GM12878 (cell line): Measurements from ENCODE around the gene KHNYN. TPM values are rescaled to one million over a fixed set of nuclear protein-coding genes. Genes with fewer than 3 reads are reported as not detected.
"Not testable (repeated sequence)": the region's sequence is repeated elsewhere in the genome, so short reads cannot be mapped to it uniquely, and the experiment has no call there.

Experiments
- ATAC-seq: fragments of 200-7000 bp; cut with Tn5 transposase; 3 replicates; pipeline ENCODE4 v1.9.1; 2020; ENCODE audit warnings: mild to moderate bottlenecking, moderate library complexity
- BruUV-seq: library from RNA; stranded (reverse); fragments of 400-500 nt; replicated peaks from 2 replicates; lab custom pipeline; 2021; lab: Mats Ljungman, UMichigan
- CTCF ChIA-PET: fragments of 300-600 bp; sonication (Branson Sonifier 250); formaldehyde crosslinking; extraction: SDS; loops from one replicate; lab custom pipeline; 2021; ENCODE audit warnings: inconsistent platforms; lab: Yijun Ruan, JAX
- POLR2A ChIA-PET: fragments of 350-600 bp; formaldehyde crosslinking; extraction: SDS; loops from one replicate; lab custom pipeline; 2021; ENCODE audit warnings: inconsistent platforms; lab: Charles Lee
- RAD21 ChIA-PET: fragments of 300-600 bp; sonication (Branson Sonifier 250); formaldehyde crosslinking; loops from one replicate; lab custom pipeline; 2023; ENCODE audit warnings: antibody characterized with exemption; ENCODE audit not compliant: unreplicated experiment; lab: Charles Lee
- SMC1A ChIA-PET: fragments of 300-600 bp; sonication (Branson Sonifier 250); formaldehyde crosslinking; loops from one replicate; lab custom pipeline; 2023; ENCODE audit not compliant: unreplicated experiment, uncharacterized antibody; lab: Charles Lee
- DNase-seq: peaks from one replicate; pipeline ENCODE4 v3.0.0-alpha.2; 2011; ENCODE audit warnings: low read depth, low spot score
- FAIRE-seq: peaks from 3 replicates; lab custom pipeline; 2011; peaks lifted over from hg19 to GRCh38; lab: Jason Lieb, UNC
- H2AFZ ChIP-seq: 2 replicates; pipeline ENCODE4 v1.6.0; 2011; ENCODE audit warnings: low read depth, low read length, control low read depth; ENCODE audit not compliant: control insufficient read depth
- H3K27ac ChIP-seq: 2 replicates; pipeline ENCODE4 v1.5.1; 2011; ENCODE audit warnings: control low read depth; ENCODE audit not compliant: control insufficient read depth, insufficient read depth
- H3K27me3 ChIP-seq, 2 experiments: replicated peaks in 1 of 2; 2 replicates each; pipeline versions ENCODE4 v1.6.0 to v1.6.1; 2011; ENCODE audit warnings: low read length in 1 of 2; ENCODE audit not compliant: control insufficient read depth in 2 of 2, insufficient read depth in 2 of 2
- H3K36me3 ChIP-seq, 2 experiments: 2 replicates each; pipeline ENCODE4 v1.5.1; 2011; ENCODE audit warnings: low read length in 1 of 2; ENCODE audit not compliant: control insufficient read depth in 2 of 2, insufficient read depth in 2 of 2
- H3K4me1 ChIP-seq: 2 replicates; pipeline ENCODE4 v1.6.1; 2011; ENCODE audit warnings: mild to moderate bottlenecking, low read length, moderate library complexity, mixed read lengths; ENCODE audit not compliant: control insufficient read depth, insufficient read depth
- H3K4me2 ChIP-seq: 2 replicates; pipeline ENCODE4 v1.6.0; 2011; ENCODE audit warnings: control low read depth; ENCODE audit not compliant: control insufficient read depth, insufficient read depth
- H3K4me3 ChIP-seq: fragments of 200-600 bp; sonication (generic); 2 replicates; pipeline ENCODE4 v1.5.1; 2016
- H3K79me2 ChIP-seq: 2 replicates; pipeline ENCODE4 v1.6.0; 2011; ENCODE audit warnings: low read length; ENCODE audit not compliant: control insufficient read depth, insufficient read depth
- H3K9ac ChIP-seq: 2 replicates; pipeline ENCODE4 v1.8.0; 2011; ENCODE audit warnings: low read length, control low read depth, mixed read lengths; ENCODE audit not compliant: control insufficient read depth, insufficient read depth
- H3K9me3 ChIP-seq: replicated peaks from 3 replicates; pipeline ENCODE4 v1.5.1; 2011; ENCODE audit warnings: mild to moderate bottlenecking, low read length; ENCODE audit not compliant: control insufficient read depth, insufficient read depth
- H4K20me1 ChIP-seq: 2 replicates; pipeline ENCODE4 v1.6.0; 2011; ENCODE audit not compliant: control insufficient read depth, insufficient read depth
- ATF3 ChIP-seq: IDR thresholded peaks from 2 replicates; pipeline ENCODE4 v1.6.1; 2011; ENCODE audit warnings: low read depth, mild to moderate bottlenecking, low read length, moderate library complexity, borderline replicate concordance; ENCODE audit errors: extremely low read depth
- CTCF ChIP-seq, 3 experiments: IDR thresholded peaks in 2 of 3; conservative IDR thresholded peaks in 1 of 3; 2 replicates each; pipeline ENCODE4 v1.5.1; 2011; ENCODE audit warnings: low read depth in 3 of 3, low read length in 3 of 3, mild to moderate bottlenecking in 3 of 3, control low read depth in 2 of 3, moderate library complexity in 2 of 3, inconsistent platforms in 1 of 3, mixed read lengths in 1 of 3; ENCODE audit not compliant: control insufficient read depth in 2 of 3, insufficient read depth in 1 of 3; ENCODE audit errors: extremely low read depth in 1 of 3
- E2F8 ChIP-seq: fragments of 450-650 bp; IDR thresholded peaks from 2 replicates; pipeline ENCODE4 v1.6.1; 2018; ENCODE audit warnings: mild to moderate bottlenecking, low read depth, moderate library complexity; ENCODE audit not compliant: partially characterized antibody
- EP300 ChIP-seq, 2 experiments: fragments of 150-350 bp in 1 of 2; IDR thresholded peaks; 2 replicates each; pipeline ENCODE4 v1.6.1; 2011 to 2012; ENCODE audit warnings: low read depth in 2 of 2, low read length in 2 of 2, borderline replicate concordance in 1 of 2, improper control_type of control experiment in 1 of 2, inconsistent platforms in 1 of 2; ENCODE audit not compliant: control insufficient read depth in 1 of 2
- MLLT1 ChIP-seq: fragments of 450-650 bp; IDR thresholded peaks from 2 replicates; pipeline ENCODE4 v1.6.1; 2016; ENCODE audit warnings: mild to moderate bottlenecking
- PRDM15 ChIP-seq: fragments of 450-650 bp; formaldehyde crosslinking; IDR thresholded peaks from 2 replicates; pipeline ENCODE4 v1.4.0; 2020; ENCODE audit warnings: mild to moderate bottlenecking, moderate library complexity
- RELB ChIP-seq: fragments of 450-650 bp; IDR thresholded peaks from 2 replicates; pipeline ENCODE4 v1.6.1; 2017; ENCODE audit warnings: low read depth, mild to moderate bottlenecking, moderate library complexity
- SUZ12 ChIP-seq: fragments of 200-600 bp; sonication (generic); IDR thresholded peaks from one replicate; pipeline ENCODE4 v1.6.1; 2018; ENCODE audit warnings: antibody characterized with exemption, mild to moderate bottlenecking; ENCODE audit not compliant: unreplicated experiment
- ZSCAN29 ChIP-seq: fragments of 450-650 bp; IDR thresholded peaks from 2 replicates; pipeline ENCODE4 v1.6.1; 2017; ENCODE audit warnings: mild to moderate bottlenecking, moderate library complexity
- WGBS: methylation state at CpG from one replicate; pipeline ENCODE4 v1.1.6; 2016; ENCODE audit warnings: low lambda C conversion rate; ENCODE audit not compliant: insufficient replicate concordance, insufficient coverage; ENCODE audit errors: missing lambda C conversion rate; 5-methylcytosine and 5-hydroxymethylcytosine counted together
- in situ Hi-C: fragments of 300-500 bp; cut with MboI; formaldehyde crosslinking; loops from 9 replicates; pipeline ENCODE4 v1.14.3; 2018; ENCODE audit warnings: mixed read lengths
- intact Hi-C: fragments of 100-400 bp; cut with micrococcal nuclease; formaldehyde crosslinking; loops from one replicate; pipeline ENCODE4 v1.14.2; 2022; ENCODE audit not compliant: unreplicated experiment
- polyA plus RNA-seq, 11 experiments: library from polyadenylated mRNA; depleted of rRNA in 4 of 11; unstranded in 6 of 11; stranded (reverse) in 5 of 11; fragments of >200 nt; fragmentation: Nextera tagmentation in 4 of 11; fragmentation: Illumina TruSeq in 1 of 11; extraction: Ambion mirVana in 4 of 11; extraction: Trizol in 1 of 11; gene quantifications; 1 replicate in 1 of 11; 2 replicates in 10 of 11; pipeline versions ENCODE4 v1.2.1 to v1.2.3, GENCODE V29; 2011 to 2016; ENCODE audit warnings: inconsistent platforms in 2 of 11, missing spikeins in 2 of 11, low read depth in 1 of 11
- total RNA-seq, 4 experiments: library from RNA; depleted of rRNA in 3 of 4; stranded (reverse); fragments of >200 nt in 3 of 4; fragmentation: Illumina TruSeq in 1 of 4; extraction: Trizol in 1 of 4; gene quantifications; 2 replicates each; pipeline versions ENCODE4 v1.2.1 to v1.2.3, GENCODE V29; 2013 to 2021

Gene KHNYN
- total and polyA plus RNA-seq, 10 of the 15 experiments (the other 5 are each of a cell fraction or from before 2014, with no cell fraction given) = 1.4 to 34.7 (median 21.5) TPM

- TF ChIP-seq CTCF (IDR thresholded peaks at IDR 0.05 in 2 of 3, conservative IDR thresholded peaks at IDR 0.05 in 1 of 3; ENCODE audit: control insufficient read depth in 2 of 3, extremely low read depth in 1 of 3, insufficient read depth in 1 of 3, low read depth in 3 of 3, low read length in 3 of 3) (no peak), MLLT1 (no peak), ZSCAN29 (no peak), RELB (no peak), SUZ12 (no peak), E2F8 (no peak), EP300 (IDR thresholded peaks at IDR 0.05; ENCODE audit: borderline replicate concordance in 1 of 2, control insufficient read depth in 1 of 2, low read depth in 2 of 2, low read length in 2 of 2) (no peak), PRDM15 (CRISPR knock-in tag) (no peak), ATF3 (no peak)
Measured at GRCh38 chr14:24387009-24387345, 42.8 kb upstream of the KHNYN start (continued).

GRCh38 chr14:24387579-24387978 lies 42.2 kb upstream of the KHNYN start:
- SMC1A ChIA-PET, H3K9ac ChIP-seq, BruUV-seq, in situ Hi-C loops, H2AFZ ChIP-seq, H3K9me3 ChIP-seq, ATAC-seq, POLR2A ChIA-PET, H3K36me3 ChIP-seq, H3K27ac ChIP-seq, CTCF ChIA-PET, FAIRE-seq, DNase-seq, H3K4me2 ChIP-seq, H3K27me3 ChIP-seq, intact Hi-C loops, H3K79me2 ChIP-seq, H3K4me1 ChIP-seq, H3K4me3 ChIP-seq, H4K20me1 ChIP-seq: not testable (repeated sequence)
- 26% methylated on average over 5 of the region's 5 CpGs for WGBS
- RAD21 ChIA-PET = interaction anchor here (1.4 kb wide), 1 partner anchor 44 kb away, joined by 4 read pairs; no protein-coding TSS in a partner anchor
